ENCODE measurements around the gene GSG1L.

The GSG1L gene

GRCh38 chr16:28106467-28107215, 43.1 kb upstream of the GSG1L start:
- H3K4me3 ChIP-seq (ENCODE audit: low read depth, low read length) = no peak overlapping the region
- DNase-seq (ENCODE audit: low read depth) = no peak
- TF ChIP-seq CTCF (IDR thresholded peaks at IDR 0.05; ENCODE audit: insufficient read depth, low read depth, low read length, missing control alignments) = no peak

- H3K4me3 ChIP-seq (ENCODE audit: low read depth, low read length) = no peak overlapping the region
- no peak for TF ChIP-seq CTCF (IDR thresholded peaks at IDR 0.05; ENCODE audit: insufficient read depth, low read depth, low read length, missing control alignments)
- no peak for DNase-seq (ENCODE audit: low read depth)
Observed at GRCh38 chr16:28105954-28106353, 42.4 kb upstream of the GSG1L start.

GRCh38 chr16:28105297-28105696, 41.8 kb upstream of the GSG1L start:
- DNase-seq (ENCODE audit: low read depth) = no peak
- no peak overlapping the region for H3K4me3 ChIP-seq (ENCODE audit: low read depth, low read length)
- TF ChIP-seq CTCF (IDR thresholded peaks at IDR 0.05; ENCODE audit: insufficient read depth, low read depth, low read length, missing control alignments) = no peak

- no peak for TF ChIP-seq CTCF (IDR thresholded peaks at IDR 0.05; ENCODE audit: insufficient read depth, low read depth, low read length, missing control alignments)
- DNase-seq (ENCODE audit: low read depth) = no peak
- H3K4me3 ChIP-seq (ENCODE audit: low read depth, low read length) = no peak overlapping the region
Observed at GRCh38 chr16:28104404-28104803, 40.9 kb upstream of the GSG1L start.

GRCh38 chr16:28103516-28104170, 40.1 kb upstream of the GSG1L start:
- DNase-seq (ENCODE audit: low read depth) = no peak
- H3K4me3 ChIP-seq (ENCODE audit: low read depth, low read length) = no peak overlapping the region
- no peak for TF ChIP-seq CTCF (IDR thresholded peaks at IDR 0.05; ENCODE audit: insufficient read depth, low read depth, low read length, missing control alignments)

- no peak for TF ChIP-seq CTCF (IDR thresholded peaks at IDR 0.05; ENCODE audit: insufficient read depth, low read depth, low read length, missing control alignments)
- DNase-seq (ENCODE audit: low read depth) = no peak
- no peak overlapping the region for H3K4me3 ChIP-seq (ENCODE audit: low read depth, low read length)
Observed at GRCh38 chr16:28101533-28101890, 38.0 kb upstream of the GSG1L start.

Data from GM12865 (cell line).